Skeletal muscle satellite cell (primary cell): ENCODE results near the gene AP3B1.
A peak's percentile ranks its signal among the peaks of the same experiment; 100 is the strongest.

Source experiments
- H3K27me3 ChIP-seq: 2 replicates; pipeline ENCODE4 v1.7.0; 2013; ENCODE audit warnings: low read length; ENCODE audit not compliant: control insufficient read depth, insufficient read depth
- H3K36me3 ChIP-seq: 2 replicates; pipeline ENCODE4 v1.7.0; 2013; ENCODE audit warnings: mild to moderate bottlenecking, control low read depth, low read length; ENCODE audit not compliant: insufficient read depth
- H3K4me1 ChIP-seq: 2 replicates; pipeline ENCODE4 v1.7.0; 2013; ENCODE audit warnings: low read length; ENCODE audit not compliant: control insufficient read depth, insufficient read depth
- H3K4me2 ChIP-seq: 2 replicates; pipeline ENCODE4 v1.7.0; 2013; ENCODE audit warnings: mild to moderate bottlenecking, low read length
- H3K4me3 ChIP-seq: 2 replicates; pipeline ENCODE4 v1.7.0; 2013; ENCODE audit warnings: low read length
- H3K9ac ChIP-seq: 2 replicates; pipeline ENCODE4 v1.7.0; 2013; ENCODE audit warnings: mild to moderate bottlenecking, low read depth, low read length, moderate library complexity
- H3K9me3 ChIP-seq: replicated peaks from 2 replicates; pipeline ENCODE4 v1.7.0; 2013; ENCODE audit warnings: mild to moderate bottlenecking, control low read depth, low read length

AP3B1 gene

GRCh38 chr5:78287169-78287568 lies 7.3 kb downstream of the AP3B1 start:
- peak overlapping the region; percentile 9 for H3K9ac ChIP-seq
- H3K4me1 ChIP-seq: peaks cover 23% of the 10 kb centered on the region
- H3K36me3 ChIP-seq: no peaks in the 10 kb centered on the region

DNA sequence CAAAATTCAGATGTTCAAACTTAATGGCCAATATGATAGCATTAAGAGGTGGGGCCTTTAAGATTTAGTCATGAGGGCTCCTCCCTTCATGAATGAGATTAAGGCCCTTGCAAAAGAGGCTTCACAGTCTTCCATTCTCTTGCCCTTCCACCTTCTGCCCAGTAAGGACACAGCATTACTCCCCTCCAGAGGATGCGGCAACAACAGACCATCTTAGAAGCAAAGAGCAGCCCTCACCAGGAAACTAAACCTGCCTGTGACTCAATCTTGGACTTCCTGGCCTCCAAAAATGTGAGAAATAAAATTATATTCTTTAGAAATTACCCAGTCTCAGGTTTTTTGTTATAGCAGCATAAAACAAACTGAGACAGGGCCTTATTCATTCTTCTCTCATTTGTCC lies 8.2 kb downstream of the AP3B1 start:
- Histone ChIP-seq H3K4me3 (no peak overlapping the region), H3K4me1 (peaks cover 23% of the 10 kb centered on the region), H3K4me2 (no peak overlapping the region), H3K27me3 (no peaks in the 10 kb centered on the region), H3K9me3 (no peaks in the 10 kb centered on the region), H3K9ac (no peak overlapping the region), H3K36me3 (no peaks in the 10 kb centered on the region)

More at GRCh38 chr5:78287169-78287568, 7.3 kb downstream of the AP3B1 start:
- H3K4me3 ChIP-seq: no peak overlapping the region
- H3K4me2 ChIP-seq: peak overlapping the region; percentile 70
- no peaks in the 10 kb centered on the region for H3K27me3 ChIP-seq
- no peaks in the 10 kb centered on the region for H3K9me3 ChIP-seq

DNA sequence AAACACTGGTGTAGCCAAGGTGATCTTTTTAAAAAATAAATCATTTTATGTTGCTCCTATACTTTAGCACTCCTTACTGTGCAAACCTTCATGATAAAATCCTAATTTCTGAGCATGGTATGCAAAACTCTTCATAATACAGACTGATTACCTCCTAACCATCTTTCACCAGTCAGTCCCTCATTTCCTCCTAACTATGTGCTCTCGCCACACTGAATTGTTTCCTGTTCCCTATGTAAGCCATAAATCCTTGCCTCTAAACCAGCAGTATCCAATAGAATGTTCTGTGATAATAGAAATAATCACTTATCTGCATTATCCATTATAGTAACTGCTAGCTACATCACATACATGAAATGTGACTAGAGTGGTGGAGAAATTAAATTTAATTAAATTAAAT lies 10.7 kb downstream of the AP3B1 start:
- Histone ChIP-seq H3K4me2 (no peak overlapping the region), H3K9ac (no peak overlapping the region), H3K9me3 (no peaks in the 10 kb centered on the region), H3K27me3 (no peaks in the 10 kb centered on the region), H3K4me1 (peaks cover 17% of the 10 kb centered on the region), H3K36me3 (no peaks in the 10 kb centered on the region), H3K4me3 (no peak overlapping the region)

GRCh38 chr5:78283105-78283504 lies 11.4 kb downstream of the AP3B1 start:
- Histone ChIP-seq H3K36me3 (no peaks in the 10 kb centered on the region), H3K9ac (no peak overlapping the region), H3K4me2 (no peak overlapping the region), H3K27me3 (no peaks in the 10 kb centered on the region), H3K9me3 (no peaks in the 10 kb centered on the region), H3K4me3 (no peak overlapping the region), H3K4me1 (peaks cover 11% of the 10 kb centered on the region)

DNA sequence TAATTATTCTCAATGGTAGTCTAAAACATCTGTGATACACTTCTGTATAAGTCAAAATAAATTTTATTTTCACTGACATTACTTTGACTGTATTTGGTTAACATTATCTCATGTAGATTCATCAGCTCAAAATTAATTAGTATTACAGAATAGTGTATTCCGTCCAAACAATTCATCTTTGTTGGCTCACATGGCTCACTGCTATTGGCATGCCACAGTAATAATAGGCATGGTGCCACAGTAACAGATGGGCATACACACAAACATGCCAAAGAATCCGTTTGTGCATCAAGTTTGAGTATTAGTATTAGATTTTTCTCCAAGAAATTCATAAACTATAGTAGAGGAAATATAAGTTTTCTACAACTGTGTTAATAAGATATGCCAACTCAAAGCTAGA lies 14.2 kb downstream of the AP3B1 start:
- Histone ChIP-seq H3K36me3 (no peaks in the 10 kb centered on the region), H3K4me2 (no peak overlapping the region), H3K4me3 (no peak overlapping the region), H3K27me3 (no peaks in the 10 kb centered on the region), H3K9ac (no peak overlapping the region), H3K9me3 (no peaks in the 10 kb centered on the region), H3K4me1 (no peaks in the 10 kb centered on the region)

- Histone ChIP-seq H3K27me3 (no peaks in the 10 kb centered on the region), H3K4me3 (no peak overlapping the region), H3K9me3 (no peaks in the 10 kb centered on the region)
These were observed 15.3 kb downstream of the AP3B1 start for GRCh38 chr5:78279194-78279593.

GRCh38 chr5:78277715-78278114 lies 16.8 kb downstream of the AP3B1 start:
- peaks cover 8% of the 10 kb centered on the region for H3K4me1 ChIP-seq
- no peaks in the 10 kb centered on the region for H3K36me3 ChIP-seq
- no peaks in the 10 kb centered on the region for H3K9me3 ChIP-seq
- no peaks in the 10 kb centered on the region for H3K27me3 ChIP-seq
- no peak overlapping the region for H3K4me3 ChIP-seq
- no peak overlapping the region for H3K9ac ChIP-seq
- H3K4me2 ChIP-seq: no peak overlapping the region

More at GRCh38 chr5:78279194-78279593, 15.3 kb downstream of the AP3B1 start:
- Histone ChIP-seq H3K4me1 (no peaks in the 10 kb centered on the region), H3K4me2 (no peak overlapping the region), H3K36me3 (no peaks in the 10 kb centered on the region), H3K9ac (no peak overlapping the region)

DNA sequence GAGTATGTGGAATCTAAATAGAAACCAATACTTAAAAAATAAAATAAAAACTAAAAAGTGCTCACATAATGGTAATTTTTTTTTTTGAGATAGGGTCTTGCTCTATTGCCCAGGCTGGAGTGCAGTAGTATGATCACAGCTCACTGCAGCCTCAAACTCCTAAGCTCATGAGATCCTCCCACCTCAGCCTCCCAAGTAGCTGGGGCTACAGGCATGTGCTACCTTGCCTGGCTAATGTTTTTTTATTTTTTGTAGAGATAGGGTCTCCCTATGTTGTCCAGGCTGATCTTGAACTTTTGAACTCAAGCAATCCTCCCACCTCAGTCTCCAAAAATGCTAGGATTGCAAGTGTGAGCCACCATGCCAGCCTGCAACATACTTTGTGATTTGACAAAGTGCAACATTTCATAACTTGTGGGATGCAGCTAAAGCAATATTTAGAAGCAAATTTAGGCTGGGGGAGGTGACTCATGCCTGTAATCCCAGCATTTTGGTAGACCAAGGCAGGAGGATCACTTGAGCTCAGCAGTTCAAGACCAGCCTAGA lies 18.4 kb downstream of the AP3B1 start:
- Histone ChIP-seq H3K4me1 (peaks cover 8% of the 10 kb centered on the region), H3K4me3 (no peak overlapping the region), H3K36me3 (no peaks in the 10 kb centered on the region)

DNA sequence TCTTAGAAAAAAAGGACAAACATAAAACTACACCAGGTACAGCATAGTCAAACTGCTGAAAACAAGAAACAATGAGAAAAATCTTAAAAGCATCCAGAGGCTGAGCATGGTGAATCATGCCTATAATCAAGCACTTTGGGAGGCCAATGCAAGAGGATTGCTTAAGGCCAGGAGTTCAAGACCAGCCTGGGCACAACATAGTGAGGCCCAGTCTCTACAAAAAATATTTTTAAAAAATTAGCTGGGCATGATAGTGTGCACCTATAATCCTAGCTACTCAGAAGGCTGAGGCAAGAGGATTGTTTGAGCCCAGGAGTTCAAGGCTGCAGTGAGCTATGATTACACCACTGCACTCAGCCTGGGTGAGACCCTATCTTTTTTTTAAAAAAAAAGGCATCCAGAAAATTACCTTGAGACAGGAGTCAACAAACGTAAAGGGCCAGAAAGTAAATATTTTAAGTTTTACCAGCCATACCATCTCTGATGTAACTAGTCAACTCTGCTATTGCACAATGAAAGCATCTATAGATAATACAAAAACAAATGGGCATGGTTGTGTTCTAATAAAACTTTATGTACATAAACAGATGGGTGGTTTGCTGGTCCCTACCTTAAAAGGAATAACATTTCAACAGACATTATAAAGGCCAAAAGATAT lies 19.8 kb downstream of the AP3B1 start:
- no peaks in the 10 kb centered on the region for H3K36me3 ChIP-seq
- H3K4me3 ChIP-seq: no peak overlapping the region
- H3K9ac ChIP-seq: no peak overlapping the region
- H3K4me2 ChIP-seq: no peak overlapping the region
- no peaks in the 10 kb centered on the region for H3K27me3 ChIP-seq
- no peaks in the 10 kb centered on the region for H3K9me3 ChIP-seq
- peaks cover 8% of the 10 kb centered on the region for H3K4me1 ChIP-seq

More for the DNA sequence above, 18.4 kb downstream of the AP3B1 start:
- H3K9me3 ChIP-seq: no peaks in the 10 kb centered on the region
- H3K4me2 ChIP-seq: no peak overlapping the region
- no peak overlapping the region for H3K9ac ChIP-seq
- H3K27me3 ChIP-seq: no peaks in the 10 kb centered on the region

- no peak overlapping the region for H3K4me3 ChIP-seq
- no peaks in the 10 kb centered on the region for H3K9me3 ChIP-seq
- H3K36me3 ChIP-seq: no peaks in the 10 kb centered on the region
- H3K9ac ChIP-seq: no peak overlapping the region
- H3K4me2 ChIP-seq: no peak overlapping the region
- no peaks in the 10 kb centered on the region for H3K27me3 ChIP-seq
- H3K4me1 ChIP-seq: peaks cover 8% of the 10 kb centered on the region
These were observed 21.1 kb downstream of the AP3B1 start for GRCh38 chr5:78273436-78273835.

DNA sequence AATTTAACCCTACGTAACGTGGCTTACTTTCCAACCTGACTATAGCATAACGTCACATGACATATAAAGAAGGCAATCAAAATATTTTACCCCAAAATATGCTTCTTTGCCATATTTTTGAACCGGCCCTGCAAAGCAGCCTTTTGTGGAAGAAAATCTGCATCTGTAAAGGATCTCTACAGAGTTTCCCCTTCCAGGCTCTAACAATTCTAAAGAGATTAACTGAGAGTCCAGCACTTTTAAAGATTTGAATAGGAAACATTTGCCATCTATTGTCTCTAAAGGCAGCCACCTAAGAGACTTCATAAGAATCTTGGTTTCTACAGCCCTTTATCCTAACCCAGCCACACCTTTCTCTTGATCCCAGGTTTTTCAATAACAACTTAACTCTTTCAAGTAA lies 22.7 kb downstream of the AP3B1 start:
- Histone ChIP-seq H3K4me2 (no peak overlapping the region), H3K36me3 (no peaks in the 10 kb centered on the region)

GRCh38 chr5:78269088-78269703 lies 25.3 kb downstream of the AP3B1 start:
- Histone ChIP-seq H3K9me3 (no peaks in the 10 kb centered on the region), H3K4me1 (peaks cover 8% of the 10 kb centered on the region), H3K36me3 (peaks cover 9% of the 10 kb centered on the region), H3K4me2 (no peak overlapping the region), H3K9ac (no peak overlapping the region), H3K4me3 (no peak overlapping the region), H3K27me3 (no peaks in the 10 kb centered on the region)

More for the DNA sequence above, 22.7 kb downstream of the AP3B1 start:
- H3K9me3 ChIP-seq: no peaks in the 10 kb centered on the region
- peaks cover 8% of the 10 kb centered on the region for H3K4me1 ChIP-seq
- no peak overlapping the region for H3K4me3 ChIP-seq
- no peaks in the 10 kb centered on the region for H3K27me3 ChIP-seq
- no peak overlapping the region for H3K9ac ChIP-seq
